ENCODE measurements around the gene SULT1E1. TPM values are rescaled to one million over a fixed set of nuclear protein-coding genes. Genes with fewer than 3 reads are reported as not detected.
A peak's percentile ranks its signal among the peaks of the same experiment; 100 is the strongest.
"Not testable (repeated sequence)": the region's sequence is repeated elsewhere in the genome, so short reads cannot be mapped to it uniquely, and the experiment has no call there.

SULT1E1 gene
- total RNA-seq, 1 donor from 2014 or later: not detected

GRCh38 chr4:69832326-69833030 lies 27.5 kb downstream of the SULT1E1 start:
- intact Hi-C loops (cut with micrococcal nuclease): no loop called here

GRCh38 chr4:69831646-69832325 lies 28.2 kb downstream of the SULT1E1 start:
- Mint-ChIP-seq H3K27ac (peak overlapping the region; percentile 75), H3K36me3 (ENCODE audit: low read depth) (no peaks in the 10 kb centered on the region), H3K4me1 (peaks cover 8% of the 10 kb centered on the region), H3K4me3 (peak overlapping the region; percentile 86), H3K27me3 (no peaks in the 10 kb centered on the region), H3K9me3 (peaks cover 9% of the 10 kb centered on the region)
- intact Hi-C loops (cut with micrococcal nuclease): no loop called here
- DNase-seq: peak; percentile 60

More at GRCh38 chr4:69832326-69833030, 27.5 kb downstream of the SULT1E1 start:
- Mint-ChIP-seq H3K27me3 (no peaks in the 10 kb centered on the region), H3K9me3 (peaks cover 9% of the 10 kb centered on the region), H3K27ac (no peak overlapping the region), H3K4me3 (no peak overlapping the region), H3K4me1 (peaks cover 8% of the 10 kb centered on the region), H3K36me3 (ENCODE audit: low read depth) (no peaks in the 10 kb centered on the region)
- DNase-seq: peak; percentile 47

DNA sequence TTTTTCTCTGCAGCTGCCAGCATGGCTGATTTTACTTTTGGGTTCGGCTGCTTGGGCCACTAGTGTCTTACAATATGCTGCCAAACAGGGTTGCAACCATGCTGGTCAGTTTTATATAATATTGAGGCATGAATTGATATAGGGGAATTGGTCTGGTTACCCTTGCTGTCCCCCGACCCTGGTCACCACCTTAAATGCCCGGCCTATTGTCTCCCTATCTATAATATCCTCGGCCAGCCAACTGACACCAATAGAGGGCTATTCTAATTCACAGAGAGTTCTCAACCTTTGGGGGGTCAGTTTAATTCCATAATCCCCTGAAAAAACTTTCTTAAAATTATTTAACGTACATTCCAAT lies 28.7 kb downstream of the SULT1E1 start:
- DNase-seq: no peak
- no peaks in the 10 kb centered on the region for H3K27me3 Mint-ChIP-seq
- peak overlapping the region; percentile 86 for H3K4me3 Mint-ChIP-seq

GRCh38 chr4:69830560-69831269 lies 29.2 kb downstream of the SULT1E1 start:
- Mint-ChIP-seq H3K9me3 (peaks cover 9% of the 10 kb centered on the region), H3K27ac (no peak overlapping the region), H3K27me3 (no peaks in the 10 kb centered on the region), H3K4me1 (peaks cover 8% of the 10 kb centered on the region), H3K4me3 (no peak overlapping the region), H3K36me3 (ENCODE audit: low read depth) (no peaks in the 10 kb centered on the region)
- intact Hi-C loops (cut with micrococcal nuclease): no loop called here
- DNase-seq: peak; percentile 54

More for the DNA sequence above, 28.7 kb downstream of the SULT1E1 start:
- Mint-ChIP-seq H3K27ac (no peak overlapping the region), H3K4me1 (peaks cover 8% of the 10 kb centered on the region), H3K36me3 (ENCODE audit: low read depth) (no peaks in the 10 kb centered on the region), H3K9me3 (peaks cover 9% of the 10 kb centered on the region)
- intact Hi-C loops (cut with micrococcal nuclease): no loop called here

- no peaks in the 10 kb centered on the region for H3K36me3 Mint-ChIP-seq (ENCODE audit: low read depth)
- no peak overlapping the region for H3K27ac Mint-ChIP-seq
- intact Hi-C loops (cut with micrococcal nuclease): no loop called here
- peaks cover 8% of the 10 kb centered on the region for H3K4me1 Mint-ChIP-seq
- peaks cover 9% of the 10 kb centered on the region for H3K9me3 Mint-ChIP-seq
- no peaks in the 10 kb centered on the region for H3K27me3 Mint-ChIP-seq
- no peak for DNase-seq
- no peak overlapping the region for H3K4me3 Mint-ChIP-seq
Observed at GRCh38 chr4:69830192-69830559, 29.8 kb downstream of the SULT1E1 start.

DNA sequence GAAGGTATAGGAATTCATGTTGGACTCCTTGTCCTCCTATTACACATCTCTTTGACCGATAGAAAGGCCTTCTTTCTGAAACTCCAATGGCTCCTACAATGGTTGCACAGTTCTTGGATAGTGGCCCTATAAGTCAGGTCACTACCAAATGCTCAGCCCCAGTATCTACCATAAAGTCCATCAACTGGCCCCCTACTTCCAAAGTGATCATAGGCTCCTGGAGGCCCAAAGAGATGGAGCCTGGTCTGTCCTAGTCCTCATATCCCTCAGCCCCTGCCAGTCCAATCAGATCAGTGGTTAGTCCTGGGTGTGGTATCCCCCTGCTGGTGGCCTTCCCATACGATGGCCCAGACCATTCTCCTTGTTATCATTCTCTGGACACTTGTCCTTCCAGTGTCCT lies 30.3 kb downstream of the SULT1E1 start:
- no peak overlapping the region for H3K27ac Mint-ChIP-seq
- intact Hi-C loops (cut with micrococcal nuclease): no loop called here
- peaks cover 9% of the 10 kb centered on the region for H3K9me3 Mint-ChIP-seq
- H3K4me3 Mint-ChIP-seq: no peak overlapping the region
- DNase-seq: no peak
- H3K4me1 Mint-ChIP-seq: peaks cover 8% of the 10 kb centered on the region
- H3K36me3 Mint-ChIP-seq (ENCODE audit: low read depth): no peaks in the 10 kb centered on the region
- H3K27me3 Mint-ChIP-seq: no peaks in the 10 kb centered on the region

DNA sequence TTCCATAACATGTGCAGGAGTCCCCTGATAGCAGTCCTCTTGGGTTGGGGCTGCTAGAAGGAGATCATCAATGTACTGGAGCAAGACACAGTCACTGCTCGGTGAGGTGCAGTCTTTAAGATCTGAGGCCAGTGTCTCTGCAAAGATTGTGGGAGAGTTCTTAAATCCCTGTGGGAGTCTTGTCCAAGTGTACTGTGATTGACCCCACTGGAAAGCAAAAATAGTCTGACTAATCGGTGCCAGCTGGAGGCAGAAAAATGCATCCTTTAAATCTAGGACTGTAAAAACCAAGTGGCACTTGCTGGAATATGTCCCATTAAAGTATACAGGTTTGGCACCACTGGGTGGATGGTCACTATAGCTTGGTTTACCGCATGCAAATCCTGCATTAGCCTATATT lies 31.1 kb downstream of the SULT1E1 start:
- Mint-ChIP-seq H3K4me3 (no peak overlapping the region), H3K27me3 (no peaks in the 10 kb centered on the region), H3K27ac (no peak overlapping the region), H3K36me3 (ENCODE audit: low read depth) (no peaks in the 10 kb centered on the region), H3K9me3 (peaks cover 9% of the 10 kb centered on the region), H3K4me1 (peaks cover 9% of the 10 kb centered on the region)
- intact Hi-C loops (cut with micrococcal nuclease): no loop called here
- DNase-seq: no peak

DNA sequence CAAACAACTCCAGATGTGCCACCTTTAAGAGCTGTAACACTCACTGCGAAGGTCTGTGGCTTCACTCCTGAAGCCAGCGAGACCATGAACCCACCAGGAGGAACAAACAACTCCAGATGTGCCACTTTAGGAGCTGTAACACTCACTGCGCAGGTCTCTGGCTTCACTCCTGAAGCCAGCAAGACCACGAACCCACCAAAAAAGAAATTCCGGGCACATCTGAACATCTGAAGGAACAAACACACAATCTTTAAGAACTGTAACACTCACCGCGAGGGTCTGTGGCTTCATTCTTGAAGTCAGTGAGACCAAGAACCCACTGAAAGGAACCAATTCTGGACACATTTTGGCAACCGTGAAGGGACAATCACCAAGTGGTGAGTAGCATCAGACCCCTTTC lies 34.9 kb downstream of the SULT1E1 start:
- DNase-seq; H3K4me3 Mint-ChIP-seq; H3K4me1 Mint-ChIP-seq; H3K36me3 Mint-ChIP-seq (ENCODE audit: low read depth); H3K27me3 Mint-ChIP-seq; H3K9me3 Mint-ChIP-seq; H3K27ac Mint-ChIP-seq; intact Hi-C loops (cut with micrococcal nuclease): not testable (repeated sequence)

GRCh38 chr4:69823481-69824186 lies 36.3 kb downstream of the SULT1E1 start:
- H3K9me3 Mint-ChIP-seq: no peaks in the 10 kb centered on the region
- intact Hi-C loops (cut with micrococcal nuclease): loop anchor here (1.0 kb wide), 1 partner anchor 134 kb away; no protein-coding TSS in a partner anchor
- H3K27ac Mint-ChIP-seq: no peak overlapping the region
- H3K27me3 Mint-ChIP-seq: no peaks in the 10 kb centered on the region
- peaks cover 5% of the 10 kb centered on the region for H3K4me1 Mint-ChIP-seq
- no peaks in the 10 kb centered on the region for H3K36me3 Mint-ChIP-seq (ENCODE audit: low read depth)
- H3K4me3 Mint-ChIP-seq: no peak overlapping the region
- DNase-seq: peak; percentile 86

GRCh38 chr4:69823048-69823447 lies 36.9 kb downstream of the SULT1E1 start:
- H3K36me3 Mint-ChIP-seq (ENCODE audit: low read depth): no peaks in the 10 kb centered on the region
- intact Hi-C loops (cut with micrococcal nuclease): loop anchor here (1.0 kb wide), 1 partner anchor 134 kb away; no protein-coding TSS in a partner anchor
- no peaks in the 10 kb centered on the region for H3K27me3 Mint-ChIP-seq
- H3K9me3 Mint-ChIP-seq: no peaks in the 10 kb centered on the region
- peaks cover 5% of the 10 kb centered on the region for H3K4me1 Mint-ChIP-seq
- H3K27ac Mint-ChIP-seq: no peak overlapping the region
- no peak for DNase-seq
- H3K4me3 Mint-ChIP-seq: no peak overlapping the region

DNA sequence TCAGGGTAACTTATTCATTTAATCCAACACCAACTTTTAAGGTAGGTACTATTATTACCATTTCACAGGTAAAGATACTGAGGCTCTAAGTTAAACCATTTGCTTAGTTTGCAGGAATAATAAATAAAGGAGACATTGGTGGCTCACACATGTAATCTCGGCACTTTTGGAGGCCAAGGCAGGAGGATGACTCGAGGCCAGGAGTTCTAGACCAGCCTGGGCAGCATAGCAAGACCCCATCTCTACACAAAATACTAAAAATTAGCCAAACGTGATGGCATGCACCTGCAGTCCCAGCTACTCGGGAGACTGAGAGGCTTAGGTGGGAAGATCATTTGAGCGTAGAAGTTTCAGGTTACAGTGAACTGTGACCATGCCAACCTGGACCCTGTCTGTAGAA lies 37.7 kb downstream of the SULT1E1 start:
- Mint-ChIP-seq H3K27ac (no peak overlapping the region), H3K27me3 (no peaks in the 10 kb centered on the region), H3K4me1 (peaks cover 5% of the 10 kb centered on the region), H3K4me3 (no peak overlapping the region), H3K36me3 (ENCODE audit: low read depth) (no peaks in the 10 kb centered on the region), H3K9me3 (no peaks in the 10 kb centered on the region)
- DNase-seq: no peak
- intact Hi-C loops (cut with micrococcal nuclease): no loop called here

- DNase-seq: no peak
- Mint-ChIP-seq H3K27ac (no peak overlapping the region), H3K36me3 (ENCODE audit: low read depth) (no peaks in the 10 kb centered on the region), H3K27me3 (no peaks in the 10 kb centered on the region), H3K9me3 (no peaks in the 10 kb centered on the region), H3K4me1 (no peaks in the 10 kb centered on the region), H3K4me3 (no peak overlapping the region)
- intact Hi-C loops (cut with micrococcal nuclease): no loop called here
Observed at GRCh38 chr4:69818060-69818639, 41.8 kb downstream of the SULT1E1 start.

- Mint-ChIP-seq H3K36me3 (ENCODE audit: low read depth) (no peaks in the 10 kb centered on the region), H3K4me1 (no peaks in the 10 kb centered on the region), H3K4me3 (no peak overlapping the region), H3K27me3 (no peaks in the 10 kb centered on the region), H3K27ac (no peak overlapping the region), H3K9me3 (no peaks in the 10 kb centered on the region)
- no peak for DNase-seq
- intact Hi-C loops (cut with micrococcal nuclease): no loop called here
Observed at GRCh38 chr4:69816236-69816635, 43.7 kb downstream of the SULT1E1 start.
